NCI-H2196 (cell line): Measurements from ENCODE around the gene DHX34.

Experiments used
- DNase-seq: peaks from one replicate; lab custom pipeline; 2025; ENCODE audit not compliant: unreplicated experiment; lab: John Stamatoyannopoulos, UW

Gene DHX34

GRCh38 chr19:47417107-47417745, 68.1 kb downstream of the DHX34 start:
- DNase-seq, result no peak

- DNase-seq, result no peak
These were observed 68.9 kb downstream of the DHX34 start for GRCh38 chr19:47417746-47418691.

DNA sequence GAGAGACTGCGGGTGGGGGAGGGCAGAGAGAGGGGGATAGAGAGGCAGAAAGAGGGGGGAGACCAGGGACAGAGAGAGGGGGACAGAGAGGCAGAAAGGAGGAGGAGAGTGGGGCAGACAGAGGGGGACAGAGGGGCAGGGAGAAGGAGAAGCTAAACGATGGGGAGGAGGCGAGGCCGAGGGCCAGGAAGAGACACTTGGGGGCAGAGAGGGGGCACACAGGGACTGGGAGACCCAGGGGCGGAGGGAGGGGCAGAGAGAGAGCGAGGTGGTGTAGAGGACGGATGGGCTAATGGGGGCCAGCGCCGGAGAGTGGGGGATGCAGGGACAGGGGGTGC, 69.5 kb downstream of the DHX34 start:
- DNase-seq, result no peak

GRCh38 chr19:47419030-47419783, 70.1 kb downstream of the DHX34 start, which contains the start of gene MEIS3:
TSS of gene MEIS3 (minus strand) at chr19:47419527. CDS start at chr19:47419081, 446 bp downstream.
- no peak for DNase-seq

- no peak for DNase-seq
These were observed 70.7 kb downstream of the DHX34 start for GRCh38 chr19:47419789-47420188.

DNA sequence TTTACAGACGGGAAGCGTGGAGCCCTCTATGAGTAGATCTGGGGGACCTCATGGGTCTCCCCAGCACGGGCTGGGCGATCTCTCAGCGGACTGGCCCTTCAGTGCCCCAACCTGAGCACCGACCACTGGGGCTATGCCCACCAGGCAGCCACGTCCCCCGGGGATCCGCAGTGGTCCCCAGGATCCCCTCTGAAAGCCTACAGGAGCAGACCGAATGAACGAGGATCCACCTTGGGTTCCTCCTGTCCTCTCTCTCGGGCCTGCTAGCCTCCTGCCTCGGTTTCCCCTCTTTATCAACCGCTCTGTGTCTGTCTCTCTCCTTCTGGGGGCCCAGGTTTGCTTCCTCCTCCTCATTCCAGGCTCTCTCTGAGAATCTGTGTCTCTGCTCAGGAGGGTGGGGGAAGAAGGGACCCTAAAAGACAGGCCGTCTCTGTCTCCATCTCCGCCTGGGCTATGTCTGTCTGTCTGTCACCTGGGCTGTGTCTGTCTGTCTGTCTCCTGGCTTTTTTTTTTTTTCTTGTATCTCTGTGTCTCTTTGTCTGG, 72.2 kb downstream of the DHX34 start:
- no peak for DNase-seq

DNA sequence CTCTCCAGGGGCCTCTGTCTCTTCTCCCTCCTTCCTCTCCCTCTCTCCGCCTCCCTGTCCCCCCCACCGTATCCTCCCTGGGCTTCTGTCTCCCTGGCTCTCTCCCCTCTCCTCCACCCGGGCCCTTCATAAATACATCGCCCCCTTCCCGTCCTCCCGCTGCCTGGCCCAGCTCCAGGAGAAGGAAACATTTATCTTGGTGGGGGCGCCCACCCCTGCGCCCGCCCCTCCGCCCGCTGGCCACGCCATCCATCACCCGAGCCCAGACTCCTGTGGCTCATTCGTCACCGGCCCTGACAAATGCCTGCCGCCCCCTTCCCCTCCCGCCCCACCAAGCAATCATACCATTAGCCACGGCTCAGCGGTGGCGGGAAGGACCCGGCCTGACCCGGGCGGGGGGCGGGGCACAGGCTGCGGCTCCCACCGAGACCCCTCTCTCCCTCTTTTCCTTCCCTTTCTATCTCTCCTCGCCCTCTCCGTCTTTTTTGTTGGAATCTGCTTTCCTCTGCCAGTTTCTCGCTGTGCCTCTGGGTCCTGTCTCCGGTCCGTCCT, 72.8 kb downstream of the DHX34 start:
- DNase-seq, result no peak

DNA sequence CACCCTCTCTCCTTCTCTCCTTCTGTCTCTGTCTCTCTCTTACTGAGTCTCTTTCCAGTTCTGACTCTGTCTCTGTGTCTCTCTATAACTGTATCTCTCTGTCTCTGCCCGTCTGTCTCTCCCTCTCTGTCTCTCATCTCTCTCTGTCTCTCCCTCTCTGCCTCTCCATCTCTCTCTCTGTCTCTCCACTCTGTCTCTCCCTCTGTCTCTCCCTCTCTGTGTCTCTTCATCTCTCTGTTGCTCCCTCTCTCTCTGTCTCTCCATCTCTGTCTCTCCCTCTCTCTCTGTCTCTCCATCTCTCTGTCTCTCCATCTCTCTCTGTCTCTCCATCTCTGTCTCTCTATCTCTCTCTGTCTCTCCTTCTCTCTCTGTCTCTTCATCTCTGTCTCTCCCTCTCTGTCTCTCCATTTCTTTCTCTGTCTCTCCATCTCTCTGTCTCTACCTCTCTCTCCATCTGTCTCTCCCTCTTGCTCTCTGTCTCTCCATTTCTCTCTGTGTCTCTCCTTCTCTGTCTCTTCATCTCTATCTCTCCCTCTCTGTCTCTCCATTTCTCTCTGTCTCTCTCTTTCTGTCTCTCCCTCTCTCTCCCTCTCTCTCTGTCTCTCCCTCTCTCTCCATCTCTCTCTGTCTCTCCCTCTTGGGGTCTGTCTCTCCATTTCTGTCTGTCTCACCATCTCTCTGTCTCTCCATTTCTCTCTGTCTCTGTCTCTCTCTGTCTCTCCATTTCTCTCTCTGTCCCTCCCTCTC, 73.5 kb downstream of the DHX34 start:
- no peak for DNase-seq

- no peak for DNase-seq
These were observed 74.2 kb downstream of the DHX34 start for GRCh38 chr19:47423203-47423882.

DNA sequence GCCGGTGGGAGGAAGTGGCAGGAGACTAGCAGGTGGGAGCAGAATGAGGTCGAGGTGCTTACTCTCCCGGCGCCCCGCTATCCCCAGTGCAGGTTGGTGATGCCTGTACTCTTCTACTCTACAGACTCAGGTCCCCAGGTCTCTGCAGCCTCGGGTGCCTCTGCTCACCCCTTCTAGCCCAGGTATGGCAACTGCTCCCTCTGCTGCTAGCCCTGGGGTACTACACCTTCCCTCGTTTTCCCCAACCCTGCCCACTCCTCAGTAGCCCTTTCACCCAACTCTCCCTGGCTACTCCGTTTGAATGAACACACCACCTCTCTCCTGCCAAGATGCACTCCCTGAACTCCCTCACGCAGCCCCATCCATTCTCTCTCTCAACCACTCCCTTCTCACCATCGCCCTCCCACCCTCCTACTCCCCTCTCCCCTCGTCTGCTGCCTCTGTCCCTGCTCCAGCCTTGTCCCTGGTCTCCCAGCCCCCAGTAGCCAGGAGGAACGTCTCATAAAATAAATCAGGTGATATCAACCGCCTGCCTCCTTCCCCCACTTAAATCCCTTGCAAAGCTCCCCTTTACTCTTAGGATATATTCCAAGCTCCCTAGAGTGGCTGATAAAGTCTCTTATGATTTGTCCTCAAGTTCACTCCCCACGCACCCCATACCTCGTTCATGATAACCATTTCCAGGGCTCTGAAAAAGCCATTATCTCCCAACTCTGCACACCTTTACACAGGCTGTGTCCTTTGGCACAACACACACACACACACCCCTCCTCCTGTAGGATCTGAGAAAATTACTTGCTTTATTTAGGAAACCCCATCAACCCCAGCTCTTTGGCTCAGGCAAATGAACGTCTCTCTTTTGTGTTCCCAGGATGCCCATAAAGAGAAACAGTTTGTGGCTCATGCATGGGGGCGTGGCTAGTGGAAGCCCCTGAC, 78.4 kb downstream of the DHX34 start:
- peak; percentile 87 for DNase-seq

DNA sequence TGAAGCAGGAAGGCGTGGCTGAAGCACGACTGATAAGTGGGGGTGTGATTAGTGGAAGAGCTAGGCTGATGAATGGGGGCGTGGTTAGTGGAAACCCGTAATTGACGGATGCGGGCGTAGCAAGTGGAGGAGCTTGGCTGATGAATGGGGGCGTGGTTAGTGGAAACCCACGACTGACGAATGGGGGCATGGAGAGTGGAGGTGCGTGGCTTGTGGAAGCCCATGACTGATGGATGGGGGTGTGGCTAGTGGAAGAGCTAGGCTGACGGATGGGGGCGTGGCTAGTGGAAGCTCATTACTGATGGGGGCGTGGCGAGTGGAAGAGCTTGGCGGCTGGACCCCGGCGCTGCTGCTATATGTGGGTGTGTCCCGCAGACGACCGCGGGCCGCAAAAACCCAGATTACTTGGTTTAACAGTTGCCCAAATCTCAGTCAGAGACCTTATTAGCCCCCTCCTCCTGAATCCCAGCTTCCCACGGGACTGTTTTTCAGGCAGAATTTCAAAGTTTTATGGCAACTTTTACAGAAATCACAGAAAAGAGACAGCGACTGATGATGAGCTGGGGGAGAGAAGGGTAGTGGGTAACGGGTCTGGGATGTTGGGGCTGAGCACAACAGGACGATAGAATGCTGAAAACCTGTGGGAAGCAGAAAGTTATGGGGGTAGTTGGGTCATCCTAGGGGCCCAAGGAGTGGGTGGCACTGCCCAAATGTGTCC, 79.2 kb downstream of the DHX34 start:
- peak; percentile 99 for DNase-seq

DNA sequence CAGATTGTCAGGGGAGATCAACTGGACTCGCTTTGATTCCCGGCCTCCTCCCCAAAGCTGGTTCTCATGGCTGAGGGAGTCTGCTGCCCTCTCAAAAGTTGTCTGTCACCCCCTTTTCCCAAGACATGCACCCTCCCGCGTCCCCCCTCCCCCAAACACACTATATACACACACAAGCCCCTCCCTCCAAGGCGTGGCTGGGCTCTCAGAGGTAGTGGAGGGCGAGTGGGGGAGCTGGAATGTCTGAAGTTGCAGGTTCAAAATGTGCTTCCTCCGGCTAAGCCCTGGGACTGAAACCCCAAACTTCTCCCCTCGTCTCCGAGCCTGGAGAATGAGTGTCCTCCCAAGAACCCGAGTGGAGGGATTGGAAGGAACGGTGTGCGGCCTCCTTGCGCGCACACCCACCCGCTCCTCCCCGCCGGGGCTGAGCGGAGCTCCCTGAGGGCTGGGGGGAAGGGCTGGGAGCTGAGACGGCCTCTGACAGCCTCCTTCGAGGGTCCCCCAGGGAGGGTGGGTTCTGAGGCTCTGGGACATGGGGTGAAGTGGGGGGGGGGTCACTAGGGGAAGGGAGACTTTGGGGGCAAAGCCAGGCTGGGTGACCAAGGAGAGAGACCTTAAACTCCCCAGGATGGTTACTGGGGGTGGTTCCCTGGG, 80.2 kb downstream of the DHX34 start:
- DNase-seq, result no peak

DNA sequence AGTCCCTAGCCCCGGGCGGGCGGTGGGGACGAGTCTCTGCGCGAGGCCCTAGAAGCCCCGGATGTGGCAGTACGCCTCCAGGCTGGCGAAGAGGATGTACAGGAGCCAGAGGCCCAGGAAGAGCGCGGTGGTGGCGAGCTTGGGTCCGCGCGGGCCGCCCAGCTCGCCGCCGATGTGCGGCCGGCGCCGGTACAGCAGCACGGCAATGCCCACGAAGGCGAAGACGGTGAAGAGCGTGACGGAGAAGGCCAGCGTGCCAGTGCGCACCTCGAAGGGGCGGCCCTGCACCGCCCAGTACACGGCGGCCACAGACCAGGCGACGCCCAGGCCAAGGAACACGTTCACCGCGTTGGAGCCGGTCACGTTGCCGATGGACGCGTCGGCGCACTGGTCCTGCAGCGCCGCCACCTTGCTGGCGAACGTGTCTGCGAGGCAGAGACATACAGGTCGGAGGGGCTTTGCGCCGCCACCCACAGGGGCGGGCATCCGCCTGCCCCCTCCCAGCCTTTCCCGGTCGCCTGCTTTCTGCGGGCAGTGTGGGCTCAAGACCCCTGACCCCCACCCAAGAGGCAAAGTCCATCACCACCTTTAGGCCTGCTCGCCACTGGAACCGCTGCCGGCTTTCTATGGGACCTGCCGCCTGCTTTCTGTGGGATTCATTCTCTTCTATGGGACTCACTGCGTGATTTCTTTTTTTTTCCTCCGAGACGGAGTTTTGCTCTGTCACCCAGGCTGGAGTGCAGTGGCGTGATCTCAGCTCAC, 81.1 kb downstream of the DHX34 start:
- DNase-seq, result no peak

DNA sequence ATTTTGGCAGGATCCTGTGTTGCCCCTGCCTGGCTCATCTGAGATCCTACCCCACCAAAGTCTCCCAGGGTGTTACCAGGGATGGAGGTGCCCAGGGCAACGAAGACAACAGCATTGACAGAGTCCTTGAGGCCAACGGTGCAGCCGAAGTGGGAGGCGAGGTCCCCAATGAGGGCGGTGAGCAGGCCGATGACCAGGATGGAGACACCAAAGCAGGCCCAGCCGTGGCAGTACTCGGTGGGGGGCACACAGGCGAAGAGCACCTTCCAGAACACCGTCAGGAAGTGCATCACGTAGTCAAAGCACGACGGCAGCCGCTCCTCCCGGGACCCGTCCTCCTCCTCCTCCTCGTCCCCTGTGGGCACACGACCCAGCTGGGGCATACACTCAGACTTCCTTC, 83.0 kb downstream of the DHX34 start:
- DNase-seq, result no peak
